D341Med (cell line): ENCODE data around the gene RERE.

ENCODE experiments used
- DNase-seq: peaks from one replicate; pipeline ENCODE4 v3.0.0; 2012; ENCODE audit warnings: low spot score

Gene RERE

DNA sequence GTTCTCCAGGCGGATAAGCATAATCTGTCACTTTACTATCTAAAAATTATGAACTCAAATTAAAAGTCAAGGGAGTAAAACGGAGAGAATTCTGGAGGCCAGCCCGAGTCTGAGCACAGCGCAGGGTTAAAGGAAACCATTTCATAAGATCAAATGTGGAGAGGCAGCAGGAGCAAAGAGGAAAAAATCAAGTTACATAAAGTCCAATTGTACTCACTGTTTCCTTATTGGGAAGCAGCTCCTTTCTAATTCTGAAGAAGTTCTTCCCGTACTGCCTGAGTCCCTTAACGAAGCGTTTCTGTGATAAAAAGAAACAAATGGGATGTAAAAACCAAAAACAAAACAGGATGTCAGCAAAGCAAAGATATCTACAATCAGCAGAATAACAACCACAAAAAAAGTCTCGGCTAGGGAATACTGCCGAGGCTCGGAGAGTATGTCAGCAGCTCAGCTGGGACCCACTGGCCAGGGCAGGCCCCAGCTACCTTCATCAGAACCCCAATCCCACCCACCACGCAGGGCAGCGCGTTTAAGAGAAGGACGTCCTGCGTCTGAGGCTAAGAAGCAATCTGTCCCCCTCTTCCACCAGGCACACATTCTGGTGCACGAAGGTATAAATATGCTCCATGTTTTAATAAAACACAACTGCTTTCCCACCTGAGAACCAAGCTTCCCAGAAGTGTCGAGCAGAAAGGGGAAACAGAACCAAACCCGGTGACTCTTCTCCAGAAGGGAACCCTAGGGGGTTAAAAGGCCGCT, 394.8 kb downstream of the RERE start:
- DNase-seq, result no peak

- DNase-seq, result peak; percentile 66
Measured at GRCh38 chr1:8421721-8422120, 395.7 kb downstream of the RERE start.

DNA sequence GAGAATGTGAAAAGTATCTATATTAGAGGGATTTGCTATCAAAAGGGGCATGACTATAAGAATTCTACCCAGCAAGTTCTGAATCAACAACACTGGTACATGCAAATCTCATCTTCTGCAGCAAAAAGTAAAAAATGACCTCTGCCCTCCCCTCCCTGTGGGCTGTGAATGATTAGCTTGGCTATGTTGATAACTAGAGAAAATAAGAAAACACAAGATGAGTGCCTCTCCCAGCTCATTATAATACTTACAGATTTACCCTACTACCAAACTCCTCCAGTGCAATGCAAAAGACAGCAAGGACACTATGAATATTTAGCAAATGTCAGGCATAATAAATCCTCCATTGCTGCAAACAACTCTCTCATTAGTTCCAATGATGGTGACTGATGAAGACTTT, 397.1 kb downstream of the RERE start:
- DNase-seq, result no peak

GRCh38 chr1:8419861-8420260, 397.6 kb downstream of the RERE start:
- no peak for DNase-seq

GRCh38 chr1:8419172-8419571, 398.3 kb downstream of the RERE start:
- no peak for DNase-seq

DNA sequence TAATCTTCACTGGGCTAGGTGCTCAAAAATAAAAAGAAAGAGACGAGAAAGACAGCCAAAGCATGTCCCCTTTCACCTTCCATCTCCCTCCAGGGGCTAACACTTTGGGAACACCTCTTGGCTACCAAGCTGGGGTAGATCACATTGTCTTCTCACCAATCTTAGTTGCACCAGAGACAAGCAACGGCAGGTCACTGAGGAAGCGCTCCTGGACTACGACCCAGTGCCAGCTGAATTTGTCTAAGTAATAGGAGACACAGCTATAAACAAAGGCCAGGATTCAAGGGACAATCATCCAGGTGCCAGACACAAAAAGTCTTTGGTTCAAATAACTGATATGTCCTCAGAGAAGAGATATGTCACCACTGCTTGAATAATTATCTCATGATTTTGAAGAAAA, 399.1 kb downstream of the RERE start:
- no peak for DNase-seq

DNA sequence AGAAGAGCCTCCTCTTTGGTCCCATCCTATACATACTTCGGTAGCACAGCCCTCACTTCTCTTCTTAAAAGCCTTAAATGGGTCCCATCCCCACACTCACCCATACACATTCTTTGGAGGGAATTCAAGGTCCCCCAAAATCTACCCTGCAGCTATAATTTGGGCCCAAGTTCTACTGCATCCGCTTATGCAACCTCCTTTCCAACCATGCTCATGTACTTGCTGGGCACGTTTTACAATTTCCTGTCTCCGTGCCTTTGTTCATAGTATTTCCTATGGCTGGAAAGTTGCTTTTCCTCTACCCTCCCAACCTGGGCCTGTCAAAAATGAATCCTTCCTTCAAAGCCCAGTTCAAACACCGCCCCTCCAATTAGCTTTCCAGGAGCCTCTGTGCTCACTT, 399.8 kb downstream of the RERE start:
- DNase-seq, result no peak

GRCh38 chr1:8416881-8417280, 400.6 kb downstream of the RERE start:
- DNase-seq, result no peak

DNA sequence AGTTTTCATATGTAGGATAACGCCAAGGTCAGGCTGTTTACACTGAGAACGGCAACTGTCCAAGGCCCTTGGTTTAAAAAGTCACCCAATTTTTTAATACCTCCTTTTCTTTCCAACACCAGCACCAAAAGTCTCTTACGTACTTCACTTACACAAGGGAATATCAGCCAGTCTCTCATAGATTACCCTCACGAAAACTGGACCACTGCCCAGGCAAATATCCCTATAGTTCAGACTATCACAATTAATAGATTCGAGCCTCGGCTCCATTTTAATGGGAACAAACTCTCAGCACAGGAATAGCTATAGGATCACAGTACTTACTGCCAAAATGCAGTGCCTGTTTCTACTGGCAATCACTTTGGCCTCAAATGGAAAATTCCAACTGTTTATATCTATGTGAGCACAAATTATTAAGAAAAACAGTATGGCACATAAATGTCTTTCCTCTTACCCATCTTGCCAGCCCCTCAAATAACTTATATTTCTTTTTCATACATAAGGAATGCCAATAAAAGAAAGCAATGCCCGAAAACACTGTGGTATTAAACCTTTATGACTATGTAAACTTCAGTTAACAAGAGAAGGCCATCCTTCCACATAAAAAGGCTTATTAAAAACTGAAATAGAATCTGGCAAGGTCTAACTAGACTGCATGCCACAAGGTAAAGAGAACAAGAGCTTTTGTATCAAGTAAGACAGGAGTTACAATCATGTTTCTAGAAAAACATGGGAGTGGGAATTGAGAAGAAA, 401.7 kb downstream of the RERE start:
- DNase-seq, result no peak

GRCh38 chr1:8412183-8412831, 405.1 kb downstream of the RERE start:
- no peak for DNase-seq

DNA sequence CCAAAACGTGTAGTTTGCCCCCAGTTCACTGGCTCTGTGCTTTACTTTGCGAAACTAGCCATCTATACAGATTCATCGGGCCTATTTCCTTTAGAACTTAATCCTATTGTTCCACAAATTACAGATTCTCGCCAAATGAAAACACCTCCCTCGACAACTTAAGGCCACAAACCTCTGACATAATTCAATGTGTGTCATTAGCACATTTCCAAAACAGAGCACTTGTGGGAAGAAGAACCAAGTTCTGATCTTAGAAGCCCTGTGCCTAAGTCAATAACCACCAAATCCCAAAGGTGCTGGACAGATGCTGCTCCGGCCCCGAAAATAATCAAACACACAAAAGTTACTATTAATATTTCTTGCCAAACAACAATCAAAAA, 405.6 kb downstream of the RERE start:
- DNase-seq, result no peak

DNA sequence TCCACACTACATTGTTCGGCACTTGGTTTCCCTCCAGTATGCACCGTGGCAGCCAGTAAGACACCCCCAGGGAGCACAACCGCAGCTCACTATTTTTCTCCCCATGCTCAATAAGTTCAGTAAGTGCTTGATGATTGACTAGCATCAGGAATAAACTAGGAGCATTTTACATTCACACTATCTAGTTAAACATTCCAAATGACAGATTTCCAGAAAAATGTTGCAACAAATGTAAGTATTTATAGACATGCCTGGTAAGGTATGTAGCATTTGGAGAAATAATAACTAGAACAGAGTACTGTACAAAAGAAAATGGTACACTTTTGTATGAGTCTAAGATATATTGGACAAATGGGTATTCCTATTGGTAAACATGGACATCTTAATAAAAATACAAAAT, 406.6 kb downstream of the RERE start:
- no peak for DNase-seq

DNA sequence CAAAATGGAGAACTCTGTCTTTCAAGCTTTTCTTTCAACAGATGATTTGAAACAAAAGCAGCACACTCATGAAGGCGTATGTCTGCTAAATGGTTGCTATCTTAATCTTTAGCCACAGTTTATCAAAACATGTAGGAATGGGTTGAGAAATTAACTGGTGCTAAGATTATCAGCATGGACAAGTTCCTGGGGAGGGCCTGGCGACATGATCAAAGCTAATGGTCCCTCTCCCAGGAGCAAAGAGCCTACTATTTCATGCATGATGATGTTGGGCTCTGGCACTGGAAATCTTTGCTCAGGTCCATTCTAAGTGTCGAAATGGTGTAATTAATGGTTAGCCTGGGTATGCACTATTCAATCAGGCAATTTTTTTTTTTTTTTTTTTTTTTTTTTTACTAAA, 407.8 kb downstream of the RERE start:
- DNase-seq, result no peak

DNA sequence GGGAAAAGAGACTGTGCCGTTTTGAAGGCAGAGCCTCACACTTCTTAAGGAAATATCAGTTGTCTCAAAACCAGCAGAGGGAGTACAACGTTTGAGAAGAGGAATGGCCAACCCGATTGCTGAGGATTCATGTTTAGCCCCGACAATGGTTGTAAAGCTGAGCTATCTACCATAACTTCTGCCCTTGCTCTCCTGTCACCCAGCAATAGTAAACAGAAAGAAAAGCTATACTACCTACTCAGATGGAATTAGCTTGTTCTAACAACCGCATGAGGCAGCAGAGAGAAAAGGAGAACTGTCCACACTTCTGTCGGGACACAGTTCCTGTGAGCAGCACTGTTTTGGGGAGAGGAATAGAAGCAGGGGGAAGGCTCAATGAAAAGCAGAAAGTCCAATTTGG, 408.3 kb downstream of the RERE start:
- DNase-seq, result no peak

DNA sequence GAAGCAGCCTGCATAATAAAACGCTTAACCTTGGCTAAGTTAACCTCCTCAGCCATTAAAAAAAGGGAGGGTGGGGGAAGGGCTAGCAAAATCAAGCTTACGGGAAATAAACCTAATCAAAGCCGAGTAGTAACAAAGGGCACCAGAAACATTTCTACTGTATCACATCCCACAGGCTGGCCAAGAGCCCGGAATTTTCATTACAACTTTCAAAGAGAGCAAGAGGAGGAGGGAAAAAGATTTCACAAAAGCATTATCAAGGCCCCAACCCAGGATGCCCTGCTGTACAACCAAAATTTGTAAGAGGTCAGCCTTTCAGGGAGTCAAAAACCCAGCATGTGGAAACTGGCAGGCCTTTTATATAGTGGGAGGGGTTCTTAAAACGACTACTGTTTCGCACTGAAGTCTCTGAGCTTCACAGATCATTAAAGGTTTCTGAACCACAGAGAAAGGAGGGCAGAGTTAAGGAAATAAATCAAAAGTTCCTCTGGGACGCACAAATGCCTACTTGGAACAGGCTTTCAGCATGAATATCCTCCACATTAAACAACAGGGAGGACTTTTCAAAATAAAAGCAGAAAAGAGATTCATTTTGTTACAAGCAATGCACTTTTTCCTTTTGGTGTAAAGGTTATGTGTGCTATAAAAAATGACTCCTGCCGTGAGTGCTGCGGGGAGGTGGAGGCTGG, 409.1 kb downstream of the RERE start:
- no peak for DNase-seq

GRCh38 chr1:8407652-8408051, 409.8 kb downstream of the RERE start:
- DNase-seq, result no peak

GRCh38 chr1:8406960-8407359, 410.5 kb downstream of the RERE start:
- no peak for DNase-seq

GRCh38 chr1:8406011-8406410, 411.4 kb downstream of the RERE start:
- no peak for DNase-seq

DNA sequence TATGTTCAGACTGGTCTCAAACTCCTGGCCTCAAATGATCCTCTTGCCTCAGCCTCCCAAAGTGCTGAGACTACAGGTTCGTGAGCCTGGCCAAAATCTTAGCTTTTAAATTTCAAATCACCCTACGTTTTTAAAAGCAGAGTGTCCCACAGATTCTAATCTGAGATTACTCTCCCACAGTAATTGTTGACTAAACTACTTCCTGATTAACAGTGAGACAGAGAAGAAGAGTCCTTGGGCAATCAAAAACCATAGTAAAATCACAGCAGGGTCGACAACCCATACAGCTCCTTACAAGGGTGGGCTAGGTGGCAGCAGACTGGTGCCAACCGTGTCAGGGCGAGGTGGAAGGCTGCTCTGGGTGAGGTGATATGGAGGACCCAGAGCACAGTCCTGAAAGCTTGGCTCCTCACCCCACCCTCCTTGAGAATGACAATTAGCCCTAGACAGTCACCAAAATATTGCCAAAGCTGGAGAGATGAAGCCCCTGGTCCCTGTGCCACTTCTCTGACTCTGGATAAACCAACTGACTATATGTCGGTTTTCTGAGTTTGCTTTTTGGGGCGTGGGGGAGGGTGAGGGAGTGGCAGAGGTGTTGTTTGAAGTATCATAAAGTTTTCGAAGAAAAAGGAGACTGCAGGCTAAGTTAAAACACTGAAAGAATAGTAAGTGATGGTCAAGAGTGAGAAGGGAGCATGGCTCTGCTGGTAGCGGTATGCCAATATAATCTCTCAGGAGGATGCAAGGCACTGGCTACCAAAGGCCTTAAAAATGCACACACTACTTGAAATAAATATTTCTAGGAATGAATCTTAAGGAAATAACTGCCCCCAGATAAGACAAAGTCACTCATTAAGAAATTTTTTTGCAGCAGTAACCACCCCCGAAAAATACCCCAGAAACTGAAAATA, 412.7 kb downstream of the RERE start:
- DNase-seq, result no peak

DNA sequence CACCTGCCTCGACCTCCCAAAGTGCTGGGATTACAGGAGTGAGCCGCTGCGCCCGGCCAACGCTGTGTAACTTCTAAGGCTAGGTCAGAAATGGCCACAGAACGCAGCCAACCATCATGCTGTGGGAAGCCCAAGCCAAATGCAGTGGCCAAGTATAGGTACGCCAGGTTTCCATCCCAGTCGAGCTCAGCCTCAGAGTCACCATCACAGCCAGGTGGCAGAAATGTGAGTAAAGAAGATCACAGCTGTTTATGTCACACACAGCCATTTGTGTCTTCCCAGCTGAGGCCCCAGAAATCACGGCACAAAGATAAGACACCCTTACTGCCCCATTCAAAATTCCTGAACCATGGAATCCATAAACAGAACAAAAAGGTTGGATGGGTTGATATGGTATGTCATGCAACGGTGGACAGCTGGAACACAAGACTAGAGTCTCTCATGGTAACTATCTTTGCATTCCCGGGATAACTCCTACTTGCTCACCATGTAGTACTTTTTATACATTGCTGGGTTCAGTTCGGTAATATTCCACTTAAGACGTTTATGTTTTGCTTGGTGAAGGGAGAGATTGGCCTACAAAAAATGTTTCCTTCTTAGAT, 415.2 kb downstream of the RERE start:
- no peak for DNase-seq

- no peak for DNase-seq
Measured at GRCh38 chr1:8398677-8399076, 418.8 kb downstream of the RERE start.
